Measurements from ENCODE around the gene IFNE.

DNA sequence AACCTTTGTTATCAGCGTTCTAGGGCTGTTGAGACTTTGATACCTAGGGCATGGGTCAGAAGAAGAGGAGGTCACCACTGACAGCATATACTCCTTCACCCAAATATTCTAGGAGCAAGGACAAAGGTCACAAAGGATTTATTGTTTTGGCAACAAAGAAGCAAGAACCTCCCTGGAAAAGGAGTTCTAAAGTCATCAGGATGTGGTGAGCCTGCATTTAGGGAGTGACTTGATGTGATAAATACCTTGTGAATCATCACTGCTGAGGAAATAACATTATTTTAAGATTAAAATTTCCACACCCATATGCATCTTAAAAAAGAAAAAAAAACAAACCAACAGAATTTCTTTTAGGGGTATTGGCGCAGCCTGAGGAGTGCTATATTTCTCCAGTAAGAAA, 28.0 kb downstream of the IFNE start:
- TF ChIP-seq, protein P1, sequence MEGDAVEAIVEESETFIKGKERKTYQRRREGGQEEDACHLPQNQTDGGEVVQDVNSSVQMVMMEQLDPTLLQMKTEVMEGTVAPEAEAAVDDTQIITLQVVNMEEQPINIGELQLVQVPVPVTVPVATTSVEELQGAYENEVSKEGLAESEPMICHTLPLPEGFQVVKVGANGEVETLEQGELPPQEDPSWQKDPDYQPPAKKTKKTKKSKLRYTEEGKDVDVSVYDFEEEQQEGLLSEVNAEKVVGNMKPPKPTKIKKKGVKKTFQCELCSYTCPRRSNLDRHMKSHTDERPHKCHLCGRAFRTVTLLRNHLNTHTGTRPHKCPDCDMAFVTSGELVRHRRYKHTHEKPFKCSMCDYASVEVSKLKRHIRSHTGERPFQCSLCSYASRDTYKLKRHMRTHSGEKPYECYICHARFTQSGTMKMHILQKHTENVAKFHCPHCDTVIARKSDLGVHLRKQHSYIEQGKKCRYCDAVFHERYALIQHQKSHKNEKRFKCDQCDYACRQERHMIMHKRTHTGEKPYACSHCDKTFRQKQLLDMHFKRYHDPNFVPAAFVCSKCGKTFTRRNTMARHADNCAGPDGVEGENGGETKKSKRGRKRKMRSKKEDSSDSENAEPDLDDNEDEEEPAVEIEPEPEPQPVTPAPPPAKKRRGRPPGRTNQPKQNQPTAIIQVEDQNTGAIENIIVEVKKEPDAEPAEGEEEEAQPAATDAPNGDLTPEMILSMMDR (IDR thresholded peaks at IDR 0.05), result no peak
- no peak for TF ChIP-seq POLR2A (IDR thresholded peaks at IDR 0.05)

All from uterus (tissue), 2 donors.